ENCODE data around the gene AIF1L. TPM values are rescaled to one million over a fixed set of nuclear protein-coding genes. Genes with fewer than 3 reads are reported as not detected.

Gene AIF1L
- total RNA-seq, 2 experiments from 2014 or later = not detected

- ChIA-PET POLR2A (no interaction called here), CTCF (no interaction called here)
- no peak overlapping the region for H3K27ac Mint-ChIP-seq
- no peak for DNase-seq
- H3K36me3 Mint-ChIP-seq (ENCODE audit: low read depth) = no peaks in the 10 kb centered on the region
- no peaks in the 10 kb centered on the region for H3K36me3 ChIP-seq (ENCODE audit: insufficient read depth, low read length)
- H3K4me1 Mint-ChIP-seq (ENCODE audit: low read depth) = no peaks in the 10 kb centered on the region
- no peaks in the 10 kb centered on the region for H3K9me3 Mint-ChIP-seq
- no peaks in the 10 kb centered on the region for H3K9me3 ChIP-seq (ENCODE audit: control insufficient read depth in 1 of 2, insufficient read depth in 1 of 2, low read length in 2 of 2)
- intact Hi-C loops (cut with DNase I, micrococcal nuclease) = no loop called here
- H3K4me3 ChIP-seq (ENCODE audit: low read length) = no peak overlapping the region
- H3K27me3 ChIP-seq (ENCODE audit: control insufficient read depth in 1 of 2, insufficient read depth in 2 of 2, low read length in 2 of 2) = no peaks in the 10 kb centered on the region
- TF ChIP-seq, protein P1, sequence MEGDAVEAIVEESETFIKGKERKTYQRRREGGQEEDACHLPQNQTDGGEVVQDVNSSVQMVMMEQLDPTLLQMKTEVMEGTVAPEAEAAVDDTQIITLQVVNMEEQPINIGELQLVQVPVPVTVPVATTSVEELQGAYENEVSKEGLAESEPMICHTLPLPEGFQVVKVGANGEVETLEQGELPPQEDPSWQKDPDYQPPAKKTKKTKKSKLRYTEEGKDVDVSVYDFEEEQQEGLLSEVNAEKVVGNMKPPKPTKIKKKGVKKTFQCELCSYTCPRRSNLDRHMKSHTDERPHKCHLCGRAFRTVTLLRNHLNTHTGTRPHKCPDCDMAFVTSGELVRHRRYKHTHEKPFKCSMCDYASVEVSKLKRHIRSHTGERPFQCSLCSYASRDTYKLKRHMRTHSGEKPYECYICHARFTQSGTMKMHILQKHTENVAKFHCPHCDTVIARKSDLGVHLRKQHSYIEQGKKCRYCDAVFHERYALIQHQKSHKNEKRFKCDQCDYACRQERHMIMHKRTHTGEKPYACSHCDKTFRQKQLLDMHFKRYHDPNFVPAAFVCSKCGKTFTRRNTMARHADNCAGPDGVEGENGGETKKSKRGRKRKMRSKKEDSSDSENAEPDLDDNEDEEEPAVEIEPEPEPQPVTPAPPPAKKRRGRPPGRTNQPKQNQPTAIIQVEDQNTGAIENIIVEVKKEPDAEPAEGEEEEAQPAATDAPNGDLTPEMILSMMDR (IDR thresholded peaks at IDR 0.05) = no peak
- no peak overlapping the region for H3K27ac ChIP-seq (ENCODE audit: low read depth in 1 of 2, low read length in 2 of 2)
- H3K27me3 Mint-ChIP-seq = no peaks in the 10 kb centered on the region
- no peaks in the 10 kb centered on the region for H3K4me1 ChIP-seq (ENCODE audit: insufficient read depth, low read length)
- ATAC-seq (ENCODE audit: poor library complexity) = no peak
- no peak overlapping the region for H3K4me3 Mint-ChIP-seq
Observed at GRCh38 chr9:131078427-131079366, 17.6 kb upstream of the AIF1L start.

GRCh38 chr9:131080589-131080988 is 15.7 kb upstream of the AIF1L start:
- H3K27me3 Mint-ChIP-seq = no peaks in the 10 kb centered on the region
- POLR2A ChIA-PET = no interaction called here
- ATAC-seq (ENCODE audit: poor library complexity) (no peak), DNase-seq (no peak)
- no peak overlapping the region for H3K27ac ChIP-seq (ENCODE audit: low read depth in 1 of 2, low read length in 2 of 2)
- TF ChIP-seq, protein P1 (IDR thresholded peaks at IDR 0.05) = no peak
- CTCF ChIA-PET = no interaction called here
- H3K4me1 Mint-ChIP-seq (ENCODE audit: low read depth) = no peaks in the 10 kb centered on the region
- intact Hi-C loops (cut with DNase I, micrococcal nuclease) = no loop called here
- no peak overlapping the region for H3K4me3 Mint-ChIP-seq
- no peaks in the 10 kb centered on the region for H3K36me3 ChIP-seq (ENCODE audit: insufficient read depth, low read length)
- no peaks in the 10 kb centered on the region for H3K36me3 Mint-ChIP-seq (ENCODE audit: low read depth)
- no peaks in the 10 kb centered on the region for H3K9me3 ChIP-seq (ENCODE audit: control insufficient read depth in 1 of 2, insufficient read depth in 1 of 2, low read length in 2 of 2)
- H3K27ac Mint-ChIP-seq = no peak overlapping the region
- H3K4me3 ChIP-seq (ENCODE audit: low read length) = no peak overlapping the region
- H3K9me3 Mint-ChIP-seq = no peaks in the 10 kb centered on the region
- no peaks in the 10 kb centered on the region for H3K4me1 ChIP-seq (ENCODE audit: insufficient read depth, low read length)
- no peaks in the 10 kb centered on the region for H3K27me3 ChIP-seq (ENCODE audit: control insufficient read depth in 1 of 2, insufficient read depth in 2 of 2, low read length in 2 of 2)

- H3K4me3 Mint-ChIP-seq = no peak overlapping the region
- POLR2A ChIA-PET = no interaction called here
Observed at GRCh38 chr9:131081868-131082267, 14.5 kb upstream of the AIF1L start.

More at GRCh38 chr9:131081868-131082267, 14.5 kb upstream of the AIF1L start:
- CTCF ChIA-PET = no interaction called here
- Histone ChIP-seq H3K27ac (ENCODE audit: low read depth in 1 of 2, low read length in 2 of 2) (no peak overlapping the region), H3K4me3 (ENCODE audit: low read length) (no peak overlapping the region), H3K27me3 (ENCODE audit: control insufficient read depth in 1 of 2, insufficient read depth in 2 of 2, low read length in 2 of 2) (no peaks in the 10 kb centered on the region), H3K4me1 (ENCODE audit: insufficient read depth, low read length) (no peaks in the 10 kb centered on the region), H3K9me3 (ENCODE audit: control insufficient read depth in 1 of 2, insufficient read depth in 1 of 2, low read length in 2 of 2) (no peaks in the 10 kb centered on the region), H3K36me3 (ENCODE audit: insufficient read depth, low read length) (no peaks in the 10 kb centered on the region)
- DNase-seq = no peak
- Mint-ChIP-seq H3K36me3 (ENCODE audit: low read depth) (no peaks in the 10 kb centered on the region), H3K27ac (no peak overlapping the region), H3K4me1 (ENCODE audit: low read depth) (no peaks in the 10 kb centered on the region), H3K27me3 (no peaks in the 10 kb centered on the region), H3K9me3 (no peaks in the 10 kb centered on the region)
- ATAC-seq (ENCODE audit: poor library complexity) = no peak
- intact Hi-C loops (cut with DNase I, micrococcal nuclease) = no loop called here
- TF ChIP-seq, protein P1 (IDR thresholded peaks at IDR 0.05) = no peak

Measured in CD4-positive, alpha-beta T cell (primary cell).